Endothelial cell (in vitro differentiated cells): ENCODE data around the gene TRIM10. TPM values are rescaled to one million over a fixed set of nuclear protein-coding genes. Genes with fewer than 3 reads are reported as not detected.

ENCODE experiments used
- DNase-seq: peaks from one replicate; pipeline ENCODE4 v3.0.0; 2021; ENCODE audit warnings: low spot score
- H3K27ac Mint-ChIP-seq: one replicate; pipeline ENCODE4 v1.8.0; 2021; ENCODE audit warnings: mixed read lengths, inconsistent platforms; ENCODE audit not compliant: unreplicated experiment
- H3K27me3 Mint-ChIP-seq: one replicate; pipeline ENCODE4 v1.8.0; 2021; ENCODE audit warnings: mild to moderate bottlenecking, moderate library complexity, mixed read lengths, inconsistent platforms; ENCODE audit not compliant: unreplicated experiment
- H3K36me3 Mint-ChIP-seq: one replicate; pipeline ENCODE4 v1.8.0; 2021; ENCODE audit warnings: mild to moderate bottlenecking, low read depth, mixed read lengths, inconsistent platforms; ENCODE audit not compliant: unreplicated experiment
- H3K4me1 Mint-ChIP-seq: one replicate; pipeline ENCODE4 v1.8.0; 2021; ENCODE audit warnings: mild to moderate bottlenecking, mixed read lengths, inconsistent platforms; ENCODE audit not compliant: unreplicated experiment
- H3K4me3 Mint-ChIP-seq: one replicate; pipeline ENCODE4 v1.8.0; 2021; ENCODE audit warnings: mild to moderate bottlenecking, mixed read lengths, inconsistent platforms; ENCODE audit not compliant: unreplicated experiment
- H3K9me3 Mint-ChIP-seq: one replicate; pipeline ENCODE4 v1.8.0; 2021; ENCODE audit warnings: mixed read lengths, inconsistent platforms; ENCODE audit not compliant: unreplicated experiment
- total RNA-seq: library from RNA; stranded (reverse); fragmentation: NEBNext Ultra II Directional; extraction: Animal tissue kit (Norgen Biotek cat#: 25700); gene quantifications from one replicate; pipeline ENCODE4 v1.2.1, GENCODE V29; 2021; ENCODE audit not compliant: unreplicated experiment
- TF ChIP-seq, protein P1 (sequence below): fragments of 200-600 bp; sonication (generic); IDR thresholded peaks from one replicate; pipeline ENCODE4 v1.5.0; 2021; ENCODE audit warnings: antibody characterized with exemption; ENCODE audit not compliant: unreplicated experiment

TRIM10 gene
- total RNA-seq, 1 donor from 2014 or later: not detected

DNA sequence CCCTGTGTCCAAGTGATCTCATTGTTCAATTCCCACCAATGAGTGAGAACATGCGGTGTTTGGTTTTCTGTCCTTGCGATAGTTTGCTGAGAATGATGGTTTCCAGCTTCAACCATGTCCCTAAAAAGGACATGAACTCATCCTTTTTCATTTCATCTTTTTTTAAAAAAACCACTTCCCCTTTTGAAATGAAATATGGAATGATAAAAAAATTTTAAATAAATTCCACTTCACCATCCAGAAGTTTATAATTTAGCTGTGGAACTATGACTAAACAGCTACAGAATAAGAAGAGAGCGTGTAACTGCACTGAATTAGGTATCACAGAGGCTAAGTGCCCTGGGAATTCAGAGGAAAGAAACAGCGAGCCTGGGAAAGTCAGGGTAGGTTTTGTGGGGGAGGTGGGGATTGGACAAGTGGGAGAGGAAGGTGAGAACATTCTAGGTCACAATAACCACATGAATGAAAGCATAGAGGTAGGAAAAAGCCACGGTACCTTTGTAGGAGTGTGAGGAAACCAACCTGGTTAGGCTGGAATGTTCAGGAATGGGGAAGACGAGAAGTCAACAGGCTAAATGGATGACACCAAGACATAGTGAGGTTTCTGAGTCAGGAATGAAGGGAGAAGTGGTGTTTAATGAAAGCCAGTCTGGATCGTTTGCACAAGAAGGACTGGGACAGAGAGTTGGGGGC, 11.0 kb downstream of the TRIM10 start:
- Mint-ChIP-seq H3K9me3 (no peaks in the 10 kb centered on the region), H3K27ac (no peak overlapping the region), H3K4me3 (no peak overlapping the region), H3K27me3 (peaks cover 4% of the 10 kb centered on the region), H3K36me3 (no peaks in the 10 kb centered on the region), H3K4me1 (no peaks in the 10 kb centered on the region)
- DNase-seq: no peak
- TF ChIP-seq, protein P1, sequence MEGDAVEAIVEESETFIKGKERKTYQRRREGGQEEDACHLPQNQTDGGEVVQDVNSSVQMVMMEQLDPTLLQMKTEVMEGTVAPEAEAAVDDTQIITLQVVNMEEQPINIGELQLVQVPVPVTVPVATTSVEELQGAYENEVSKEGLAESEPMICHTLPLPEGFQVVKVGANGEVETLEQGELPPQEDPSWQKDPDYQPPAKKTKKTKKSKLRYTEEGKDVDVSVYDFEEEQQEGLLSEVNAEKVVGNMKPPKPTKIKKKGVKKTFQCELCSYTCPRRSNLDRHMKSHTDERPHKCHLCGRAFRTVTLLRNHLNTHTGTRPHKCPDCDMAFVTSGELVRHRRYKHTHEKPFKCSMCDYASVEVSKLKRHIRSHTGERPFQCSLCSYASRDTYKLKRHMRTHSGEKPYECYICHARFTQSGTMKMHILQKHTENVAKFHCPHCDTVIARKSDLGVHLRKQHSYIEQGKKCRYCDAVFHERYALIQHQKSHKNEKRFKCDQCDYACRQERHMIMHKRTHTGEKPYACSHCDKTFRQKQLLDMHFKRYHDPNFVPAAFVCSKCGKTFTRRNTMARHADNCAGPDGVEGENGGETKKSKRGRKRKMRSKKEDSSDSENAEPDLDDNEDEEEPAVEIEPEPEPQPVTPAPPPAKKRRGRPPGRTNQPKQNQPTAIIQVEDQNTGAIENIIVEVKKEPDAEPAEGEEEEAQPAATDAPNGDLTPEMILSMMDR: no peak

DNA sequence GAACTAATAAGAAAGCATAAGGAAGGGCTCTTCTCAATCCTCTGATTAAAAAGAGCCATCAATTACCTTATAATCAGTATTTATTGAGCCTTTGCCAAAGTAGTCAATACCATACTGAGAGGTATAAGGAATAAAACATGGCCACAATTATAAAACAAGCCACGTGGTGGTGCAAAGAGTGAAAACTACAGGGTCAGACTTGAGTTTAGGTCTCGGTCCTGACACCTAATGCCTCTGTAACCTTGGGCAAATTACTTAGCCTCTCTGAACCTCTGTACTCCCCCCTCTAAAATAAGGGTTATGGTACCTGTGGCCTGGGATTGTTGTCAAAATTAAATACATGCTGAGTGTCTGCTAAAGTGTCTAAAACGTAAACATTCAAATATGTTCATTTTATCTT, 11.8 kb downstream of the TRIM10 start:
- H3K27me3 Mint-ChIP-seq: peaks cover 4% of the 10 kb centered on the region
- no peaks in the 10 kb centered on the region for H3K36me3 Mint-ChIP-seq
- TF ChIP-seq, protein P1: no peak
- no peak for DNase-seq
- no peak overlapping the region for H3K4me3 Mint-ChIP-seq
- H3K4me1 Mint-ChIP-seq: no peaks in the 10 kb centered on the region
- no peak overlapping the region for H3K27ac Mint-ChIP-seq
- no peaks in the 10 kb centered on the region for H3K9me3 Mint-ChIP-seq

DNA sequence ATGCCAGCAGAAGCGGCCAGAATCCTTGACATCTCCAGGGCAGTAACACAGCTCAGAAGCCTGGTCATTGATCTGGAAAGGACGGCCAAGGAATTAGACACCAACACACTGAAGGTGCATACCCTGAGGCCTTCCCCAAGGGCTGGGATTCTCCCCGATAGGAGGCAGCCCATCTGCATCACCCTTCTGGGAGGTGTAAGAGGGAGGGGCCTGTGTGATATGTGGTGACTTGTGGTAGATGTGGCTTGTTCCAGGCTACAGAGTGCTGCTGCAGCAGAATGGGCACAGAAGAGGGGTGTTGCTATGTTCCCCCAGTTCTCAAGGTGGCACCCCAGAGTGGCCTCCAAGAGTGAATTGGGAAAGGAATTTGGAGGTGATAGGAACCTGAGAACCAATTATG, 13.9 kb downstream of the TRIM10 start:
- Mint-ChIP-seq H3K36me3 (no peaks in the 10 kb centered on the region), H3K27ac (no peak overlapping the region), H3K4me1 (no peaks in the 10 kb centered on the region), H3K27me3 (peaks cover 4% of the 10 kb centered on the region), H3K4me3 (no peak overlapping the region), H3K9me3 (no peaks in the 10 kb centered on the region)
- no peak for DNase-seq
- TF ChIP-seq, protein P1: no peak

DNA sequence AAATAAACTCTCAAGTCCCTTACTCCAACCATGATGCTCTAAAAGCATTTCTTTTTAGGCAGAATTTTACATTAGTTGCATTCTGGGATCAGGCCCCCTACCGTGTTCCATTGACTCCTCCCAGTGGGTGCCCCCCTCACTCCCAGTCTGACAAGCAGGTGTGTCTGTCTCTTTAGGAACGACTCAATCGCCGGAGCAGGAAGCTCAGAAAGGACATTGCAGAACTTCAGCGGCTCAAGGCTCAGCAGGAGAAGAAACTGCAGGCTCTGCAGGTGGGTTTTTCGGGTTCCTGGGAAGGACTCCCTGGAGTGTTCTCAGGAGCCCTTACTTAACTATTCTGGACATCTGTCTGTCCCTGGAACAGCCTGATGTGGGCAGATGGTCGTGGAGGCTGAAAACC, 15.2 kb downstream of the TRIM10 start:
- no peaks in the 10 kb centered on the region for H3K9me3 Mint-ChIP-seq
- H3K27me3 Mint-ChIP-seq: peaks cover 7% of the 10 kb centered on the region
- no peaks in the 10 kb centered on the region for H3K36me3 Mint-ChIP-seq
- no peak overlapping the region for H3K27ac Mint-ChIP-seq
- TF ChIP-seq, protein P1: no peak
- no peaks in the 10 kb centered on the region for H3K4me1 Mint-ChIP-seq
- DNase-seq: no peak
- H3K4me3 Mint-ChIP-seq: no peak overlapping the region

GRCh38 chr6:30144811-30145210, 16.2 kb downstream of the TRIM10 start:
- H3K4me1 Mint-ChIP-seq: no peaks in the 10 kb centered on the region
- H3K9me3 Mint-ChIP-seq: no peaks in the 10 kb centered on the region
- H3K27ac Mint-ChIP-seq: no peak overlapping the region
- H3K4me3 Mint-ChIP-seq: no peak overlapping the region
- no peak for DNase-seq
- peaks cover 7% of the 10 kb centered on the region for H3K27me3 Mint-ChIP-seq
- TF ChIP-seq, protein P1: no peak
- no peaks in the 10 kb centered on the region for H3K36me3 Mint-ChIP-seq
